GM19025 (cell line): ENCODE measurements around the gene CHRDL1.

Experiments
- ATAC-seq: cut with Tn5 transposase; IDR thresholded peaks from one replicate; pipeline ENCODE4 v1.9.1; 2021; ENCODE audit warnings: mild to moderate bottlenecking, low read depth, moderate library complexity; ENCODE audit not compliant: unreplicated experiment

Gene CHRDL1

DNA sequence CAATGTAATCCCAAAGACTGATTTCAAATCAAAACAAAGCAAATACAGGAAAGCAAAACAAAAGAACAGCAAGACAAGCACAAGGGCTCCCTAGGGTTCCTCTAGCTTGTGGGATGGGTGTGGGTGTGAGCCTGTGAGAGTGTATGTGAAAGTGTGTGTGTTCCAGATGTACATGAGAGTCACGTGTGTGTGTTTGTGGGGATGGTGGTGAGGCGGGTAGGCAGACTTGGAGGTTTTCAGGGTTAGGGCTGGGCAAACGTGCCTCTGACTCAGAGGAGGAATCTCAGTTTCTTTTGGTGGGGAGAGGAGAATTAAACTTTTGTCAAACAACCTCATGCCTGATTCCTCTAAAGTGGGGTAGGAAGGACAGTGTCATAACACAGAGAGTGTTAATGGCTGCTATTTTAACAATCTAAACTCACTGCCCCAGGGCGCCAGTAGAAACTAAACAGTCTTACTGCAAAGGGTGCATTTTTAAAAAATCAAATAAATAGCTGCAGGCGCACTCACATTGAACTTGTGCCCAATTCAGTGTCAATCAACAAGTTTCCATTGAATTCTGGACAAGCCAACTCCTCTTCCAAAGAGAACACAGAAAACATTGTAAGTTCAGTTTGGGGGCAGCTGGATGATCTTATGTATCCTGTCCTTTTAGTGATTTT lies 51.8 kb downstream of the CHRDL1 start:
- no peak for ATAC-seq

DNA sequence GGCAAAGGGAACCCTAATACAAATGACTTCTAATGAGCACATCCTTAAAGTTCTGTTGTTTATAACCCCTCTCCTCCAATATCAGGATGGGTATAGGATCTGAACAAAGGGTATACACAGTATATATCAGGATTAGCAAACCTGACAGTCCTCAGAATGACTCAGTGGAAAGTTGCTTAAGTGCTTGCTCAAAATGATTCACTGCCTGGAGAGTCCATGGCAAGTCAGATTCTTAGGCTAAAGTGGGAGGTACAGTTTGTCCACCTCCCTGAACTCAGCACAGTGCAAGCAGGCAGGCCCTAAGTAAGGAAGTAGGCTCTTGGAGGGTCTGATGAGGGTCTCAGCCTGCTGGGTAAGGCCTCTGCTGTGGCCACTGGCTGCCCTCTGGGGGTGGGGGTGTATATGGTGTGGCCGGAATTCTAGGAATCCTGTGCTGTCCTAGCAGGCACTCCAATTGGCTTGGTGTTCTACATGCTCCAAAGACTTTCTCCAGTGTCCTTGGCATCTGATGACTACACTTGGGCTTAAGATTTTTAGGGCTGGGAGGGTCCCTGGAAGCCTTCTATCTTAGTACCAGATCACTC lies 54.3 kb downstream of the CHRDL1 start:
- no peak for ATAC-seq

DNA sequence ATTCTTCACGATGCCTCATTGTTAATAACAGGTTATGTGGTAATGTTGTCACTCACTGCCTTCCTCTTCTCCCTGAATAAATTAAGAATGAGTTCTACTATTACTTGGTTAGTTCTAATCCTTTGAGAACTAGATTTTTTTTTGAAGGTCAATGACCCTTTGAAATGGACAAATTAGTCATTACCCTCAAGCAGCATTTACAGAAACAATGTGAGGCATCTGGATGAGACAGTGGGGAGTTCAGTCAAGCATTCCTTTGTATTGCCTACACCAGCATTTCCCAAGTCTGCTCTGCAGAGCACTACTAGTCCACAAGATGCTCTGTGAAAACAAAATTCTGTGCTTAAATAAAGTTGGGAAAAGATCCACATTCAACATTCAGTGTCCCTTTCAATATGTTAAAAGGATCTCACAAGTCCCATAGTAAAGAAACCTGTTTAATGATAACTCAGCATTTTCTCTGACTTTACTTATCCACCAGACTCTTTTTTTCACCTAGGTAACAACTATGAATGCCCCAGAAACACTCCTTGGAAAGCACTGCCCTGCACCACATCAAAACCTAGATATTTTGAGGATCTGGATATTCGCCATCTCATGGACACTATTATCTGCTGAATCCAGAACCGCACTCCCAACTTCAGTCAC lies 60.6 kb downstream of the CHRDL1 start:
- no peak for ATAC-seq

DNA sequence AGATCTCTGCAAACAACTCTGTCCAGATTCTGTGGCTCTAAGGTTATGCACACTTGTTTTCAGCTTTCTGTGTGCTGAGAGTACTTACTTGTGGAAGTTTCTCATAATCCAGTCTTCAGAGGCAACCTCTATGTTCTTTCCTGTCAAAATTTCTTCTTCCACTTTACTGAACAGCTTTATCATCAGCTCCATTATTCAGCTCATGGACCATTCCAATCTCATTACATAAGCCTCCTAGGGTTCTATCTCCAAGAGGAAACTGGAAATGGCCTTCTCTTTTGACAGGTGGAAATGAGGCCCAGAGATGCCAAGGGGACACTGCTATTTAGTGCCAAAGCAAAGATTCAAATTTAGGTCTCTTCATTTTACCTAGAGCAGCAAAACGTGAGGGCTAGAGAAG lies 61.3 kb downstream of the CHRDL1 start:
- no peak for ATAC-seq

DNA sequence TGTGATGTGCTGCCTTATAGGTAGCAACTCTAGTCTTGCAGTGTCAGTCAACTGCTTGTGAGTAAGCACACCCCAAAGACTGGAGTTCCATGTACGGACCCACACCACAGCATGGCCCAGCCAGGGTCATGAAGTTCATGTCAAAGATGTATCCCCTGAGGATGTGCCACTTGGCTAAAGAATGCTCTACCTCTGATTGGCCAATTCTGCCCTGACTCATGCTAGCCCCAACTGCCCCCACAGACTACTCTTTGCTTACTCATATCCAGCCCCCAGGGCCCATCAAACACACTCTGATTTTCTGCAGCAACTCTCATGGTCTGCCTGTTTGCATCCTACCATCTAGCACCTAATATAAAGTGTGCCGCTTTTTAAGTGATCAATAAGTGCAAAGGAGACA lies 62.5 kb downstream of the CHRDL1 start:
- ATAC-seq: no peak

DNA sequence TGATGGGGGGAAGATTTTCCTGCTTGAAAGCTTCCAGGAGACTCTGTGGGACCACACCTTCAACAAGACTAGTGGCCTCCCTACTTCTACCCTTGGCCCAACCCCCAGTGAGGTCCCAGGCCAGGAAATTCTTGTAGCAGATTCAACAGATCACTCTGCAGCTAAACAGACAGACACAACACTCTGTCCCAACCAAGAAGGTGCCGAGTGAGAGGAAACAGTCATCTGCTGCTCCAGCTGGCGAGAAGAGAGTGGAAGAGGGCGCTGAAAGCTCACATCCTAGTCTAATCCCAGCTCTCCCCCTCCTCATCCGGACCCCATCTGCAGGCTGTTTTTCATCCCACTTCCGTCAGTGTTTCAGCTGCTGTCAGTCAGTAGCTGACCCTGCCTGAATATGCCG lies 63.4 kb downstream of the CHRDL1 start:
- ATAC-seq: no peak

DNA sequence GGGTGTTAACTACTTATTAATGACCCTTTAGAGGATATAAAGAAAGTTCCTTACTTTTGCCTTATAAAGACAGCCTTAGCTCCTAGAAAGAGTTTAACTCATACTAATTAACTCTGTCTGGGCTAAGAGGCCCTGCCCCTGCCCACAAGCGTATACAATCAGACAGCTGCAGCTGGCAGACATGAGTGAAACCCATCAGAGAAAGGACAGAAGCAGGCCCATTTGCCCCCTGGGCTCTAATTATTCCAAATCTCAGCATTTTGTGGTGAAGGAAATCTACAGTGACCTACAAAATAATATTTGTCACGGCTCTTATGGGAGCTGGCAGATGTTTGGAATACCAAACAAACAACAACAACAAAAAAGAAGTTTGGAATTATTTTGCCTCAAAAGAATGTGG lies 71.8 kb downstream of the CHRDL1 start:
- ATAC-seq: no peak

DNA sequence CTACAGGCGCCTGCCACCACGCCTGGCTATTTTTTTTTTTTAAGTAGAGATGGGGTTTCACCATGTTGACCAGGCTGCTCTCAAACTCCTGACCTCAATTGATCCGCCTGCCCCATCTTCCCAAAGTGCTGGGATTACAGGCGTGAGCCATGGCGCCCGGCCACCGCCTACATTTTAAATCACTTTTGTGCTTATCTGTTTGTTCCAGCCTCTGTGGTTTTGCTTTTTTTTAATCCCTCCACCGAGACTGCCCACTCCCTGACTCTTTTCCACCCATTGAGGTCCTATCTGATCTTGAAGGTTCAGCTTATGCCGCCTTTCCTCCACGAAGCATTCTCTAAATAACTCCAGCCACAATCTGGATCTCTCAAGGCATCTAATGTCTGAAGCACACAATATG lies 73.5 kb downstream of the CHRDL1 start:
- ATAC-seq: no peak

DNA sequence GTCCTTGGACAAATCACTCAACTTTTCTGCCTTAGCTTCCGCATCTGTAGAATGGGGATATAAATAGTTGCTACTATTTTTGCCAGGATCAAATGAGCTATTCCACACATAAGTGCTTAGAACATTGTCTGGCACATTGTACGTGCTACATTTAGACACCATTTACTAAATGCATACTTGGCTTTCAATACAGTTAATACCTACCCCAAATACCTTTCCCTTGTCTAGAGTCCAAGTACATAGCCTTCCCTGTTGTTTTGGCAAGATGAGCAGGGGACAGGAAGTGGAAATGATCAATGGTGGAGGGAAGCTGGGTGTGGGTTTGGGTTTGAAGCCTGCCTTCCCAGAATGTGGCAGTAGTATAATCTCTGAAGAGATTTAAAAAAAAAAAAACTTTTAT lies 82.0 kb downstream of the CHRDL1 start:
- ATAC-seq: no peak

DNA sequence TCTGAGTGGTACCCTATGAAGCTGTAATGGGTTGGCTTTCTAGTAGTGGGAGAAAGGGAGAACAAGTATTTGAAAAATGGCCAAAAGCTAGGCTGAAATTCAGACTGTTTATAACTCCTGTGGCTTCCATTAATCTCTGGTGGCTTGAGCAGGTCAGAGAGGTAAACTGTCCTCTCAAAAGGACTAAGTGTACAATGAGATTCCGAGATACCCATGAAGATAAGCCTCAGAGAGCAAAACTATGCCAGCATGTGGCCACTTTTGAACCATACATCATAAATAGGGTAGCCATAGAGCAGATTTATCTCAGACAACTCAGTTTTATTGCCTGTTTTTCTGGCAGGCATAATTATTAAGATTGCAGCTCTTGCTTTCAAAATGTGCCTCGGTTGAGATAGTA lies 89.2 kb downstream of the CHRDL1 start:
- no peak for ATAC-seq

DNA sequence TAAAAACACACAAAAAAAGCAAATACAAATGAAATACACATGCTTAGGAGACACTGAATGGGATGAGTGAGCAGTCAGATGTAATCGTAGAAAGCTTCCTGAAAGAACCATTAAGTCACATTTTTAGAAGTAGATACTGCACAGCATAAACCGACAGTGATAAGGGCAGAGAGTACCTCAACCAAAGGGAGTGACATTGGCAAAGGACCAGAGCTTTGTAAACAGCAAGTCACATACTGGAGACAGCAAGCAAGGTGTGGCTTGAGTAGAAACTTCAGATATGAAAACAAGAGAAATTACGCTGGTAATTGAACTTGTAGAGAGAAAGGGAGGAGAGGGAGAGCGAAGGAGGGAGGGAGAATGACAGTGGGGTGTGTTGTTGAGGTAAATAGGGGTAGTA lies 92.0 kb downstream of the CHRDL1 start:
- ATAC-seq: no peak

DNA sequence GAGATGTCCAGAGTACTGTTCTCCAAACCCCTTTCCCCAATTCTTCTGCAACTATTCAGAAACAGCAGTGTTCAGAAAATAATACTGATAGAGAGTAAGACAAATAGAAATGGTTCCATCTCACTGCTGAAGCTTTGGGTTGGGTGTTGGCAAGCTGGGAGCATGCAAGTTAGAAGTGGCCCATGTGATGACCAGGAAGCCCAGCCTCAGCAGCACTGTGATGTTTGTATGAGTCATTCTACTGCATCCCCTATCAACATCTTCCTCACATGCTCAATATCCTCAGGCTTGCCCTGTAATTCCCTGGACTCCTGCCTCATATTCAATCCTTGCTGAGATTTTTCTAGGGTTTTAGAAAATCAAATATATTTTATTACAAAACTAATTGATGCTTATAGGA lies 96.5 kb downstream of the CHRDL1 start:
- ATAC-seq: no peak

DNA sequence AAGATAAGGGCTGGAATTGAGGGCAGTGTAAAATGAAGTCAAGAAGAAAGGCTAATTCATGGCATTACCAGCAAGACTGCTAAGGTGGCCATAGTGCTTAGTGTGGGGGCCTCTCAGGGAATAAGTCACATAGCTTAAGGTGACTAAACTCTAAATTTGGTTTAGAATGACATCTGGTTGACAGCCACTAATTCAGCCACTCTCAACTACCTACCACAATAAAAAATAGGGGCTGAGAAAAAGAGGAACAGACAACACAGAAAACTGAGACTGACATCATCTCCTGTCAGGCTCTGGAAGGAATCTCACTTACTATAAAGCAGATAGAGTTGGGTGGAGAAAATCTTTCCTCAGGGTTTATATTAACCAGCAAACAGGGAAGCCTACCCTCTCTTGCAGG lies 96.9 kb downstream of the CHRDL1 start:
- no peak for ATAC-seq

DNA sequence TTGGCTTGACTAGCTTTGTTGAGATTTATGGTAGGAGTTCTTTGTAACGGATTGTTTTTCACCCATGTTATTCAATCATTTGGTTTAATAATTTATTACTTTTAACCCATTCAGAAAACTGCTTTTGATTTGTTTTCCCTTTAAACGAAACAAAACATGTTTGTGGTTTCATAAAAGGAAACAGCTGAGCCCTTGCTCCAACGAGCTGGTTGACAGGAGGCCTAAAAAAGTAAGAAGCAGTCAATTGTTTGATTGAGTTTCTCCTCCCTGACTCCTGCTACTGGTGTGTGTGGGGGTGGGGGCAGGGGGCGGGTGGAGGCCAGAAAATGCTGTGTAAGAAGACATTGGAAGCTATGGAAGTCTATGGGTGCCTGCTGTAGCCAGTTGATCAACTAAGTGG lies 102.8 kb downstream of the CHRDL1 start:
- no peak for ATAC-seq

DNA sequence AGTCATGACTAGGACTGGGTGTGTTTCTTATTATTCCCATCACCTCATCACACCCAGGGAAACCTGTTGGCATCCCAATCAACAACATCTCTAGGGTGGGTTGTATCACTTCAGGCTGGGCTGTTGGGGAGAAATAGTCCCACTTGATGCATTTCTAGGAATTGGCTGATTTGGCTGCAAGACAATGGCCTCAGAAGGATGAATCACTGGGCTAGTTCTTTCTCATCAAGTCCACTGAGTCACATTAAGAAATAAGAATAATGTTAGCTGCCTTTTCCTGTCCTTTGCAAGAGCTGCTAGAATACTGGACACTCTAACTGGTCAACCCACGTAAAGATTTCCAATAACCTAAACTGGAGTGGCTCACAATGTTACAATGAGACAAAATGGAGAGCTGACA lies 104.2 kb downstream of the CHRDL1 start:
- ATAC-seq: no peak

DNA sequence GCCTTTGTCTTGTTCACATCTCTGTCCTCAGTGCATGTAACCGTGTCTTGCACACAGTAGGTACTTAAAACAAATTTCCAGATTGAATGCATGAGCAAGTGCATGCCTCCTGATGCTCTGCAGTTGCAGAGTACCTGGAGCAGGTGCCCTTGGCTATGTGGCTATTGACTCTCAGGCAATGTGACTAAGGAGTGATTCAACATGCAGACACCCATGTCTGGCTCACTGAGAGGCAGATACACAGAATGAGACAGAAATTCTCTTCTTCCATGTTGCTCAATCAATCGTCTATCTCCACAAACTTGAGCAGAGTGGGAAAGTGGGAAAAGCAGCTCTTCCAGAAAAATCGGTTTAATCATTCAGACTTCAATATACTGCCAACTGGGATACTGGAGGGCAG lies 111.0 kb downstream of the CHRDL1 start:
- ATAC-seq: no peak

DNA sequence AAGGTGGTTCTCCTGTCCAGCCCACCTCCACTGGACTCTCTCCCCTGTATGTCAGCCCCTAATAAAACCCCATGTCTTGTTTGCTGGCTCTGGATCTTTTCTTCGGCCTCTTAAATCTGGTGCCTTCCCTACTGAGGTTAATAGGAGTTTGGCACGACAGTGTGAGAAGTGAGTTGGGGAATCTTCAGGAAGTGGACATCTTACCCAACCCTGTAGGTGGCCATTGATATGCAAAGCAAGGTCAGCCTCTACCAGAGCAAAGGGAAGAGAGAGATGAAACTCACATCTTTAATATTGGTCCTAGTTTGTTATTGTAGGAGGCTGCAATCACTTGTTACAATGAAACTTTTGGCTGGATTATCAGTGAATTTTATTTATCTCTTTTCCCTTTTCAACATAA lies 111.7 kb downstream of the CHRDL1 start:
- no peak for ATAC-seq

DNA sequence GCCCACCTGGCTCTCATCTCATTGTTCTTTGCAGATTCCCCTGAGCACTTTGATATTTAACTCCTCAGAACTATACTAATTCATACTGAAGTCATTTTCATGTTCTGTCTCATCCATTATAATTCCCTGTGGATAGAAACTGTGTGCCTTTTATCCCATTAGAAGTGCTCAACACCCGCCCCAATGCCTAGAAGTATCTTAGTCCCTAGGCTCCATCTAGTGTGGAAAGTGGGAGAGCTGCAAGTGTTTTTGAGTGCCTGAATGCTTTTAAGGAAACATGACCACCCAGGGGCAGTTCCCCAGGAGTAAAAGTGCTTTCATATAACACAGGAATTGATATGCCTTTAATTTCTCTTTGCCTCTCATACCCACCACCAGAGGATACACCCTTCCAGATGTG lies 117.0 kb downstream of the CHRDL1 start:
- ATAC-seq: no peak

DNA sequence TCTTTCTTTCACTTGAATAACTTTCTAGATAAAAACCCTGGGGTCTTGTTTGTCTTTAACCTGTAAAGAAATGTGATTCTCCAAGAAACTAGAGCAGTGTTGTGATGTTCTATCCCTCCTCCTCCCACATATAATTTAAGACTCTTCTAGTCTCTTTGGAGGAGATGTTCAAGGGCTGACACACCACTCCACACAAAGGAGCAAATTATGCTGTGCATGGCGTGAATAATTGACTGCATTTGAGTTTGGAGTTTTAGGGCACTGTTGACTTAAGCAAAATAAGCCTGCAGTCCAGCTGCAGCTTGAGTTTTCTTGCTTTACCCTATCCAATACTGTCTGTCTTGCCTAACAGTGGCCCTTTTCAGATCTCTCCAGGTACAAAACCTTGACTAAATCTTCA lies 119.7 kb downstream of the CHRDL1 start:
- no peak for ATAC-seq

DNA sequence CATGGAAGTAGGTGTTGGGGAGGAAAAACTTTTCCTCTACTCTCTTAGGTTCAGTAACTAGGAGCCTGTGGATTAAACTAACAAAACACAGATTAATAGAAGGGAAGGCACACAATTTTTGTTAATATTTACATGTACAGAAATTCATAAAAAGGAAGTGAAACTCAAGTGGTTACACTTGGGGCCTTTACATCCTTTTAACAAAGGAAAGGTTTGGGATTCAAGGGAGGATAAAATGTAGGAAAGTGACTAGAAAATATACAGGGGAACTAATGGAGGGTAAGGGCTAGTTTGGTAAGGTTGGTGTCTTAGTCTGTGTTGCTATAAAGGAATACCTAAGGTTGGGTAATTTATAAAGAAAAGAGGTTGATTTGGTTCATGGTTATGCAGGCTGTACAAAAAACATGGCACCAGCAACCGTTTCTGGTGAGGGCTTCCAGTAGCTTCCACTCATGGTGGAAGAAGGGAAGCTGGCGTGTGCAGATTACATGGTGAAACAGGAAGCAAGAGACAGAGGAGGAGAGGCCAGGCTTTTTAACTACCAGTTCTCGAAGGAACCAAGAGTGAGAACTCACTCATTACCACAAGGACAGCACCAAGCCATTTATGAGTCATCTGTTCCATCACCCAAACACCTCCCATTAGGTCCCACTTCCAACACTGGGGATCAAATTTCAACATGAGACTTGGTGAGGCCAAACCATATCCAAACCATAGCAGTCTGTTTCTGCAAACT lies 124.4 kb downstream of the CHRDL1 start:
- ATAC-seq: peak; percentile 90

DNA sequence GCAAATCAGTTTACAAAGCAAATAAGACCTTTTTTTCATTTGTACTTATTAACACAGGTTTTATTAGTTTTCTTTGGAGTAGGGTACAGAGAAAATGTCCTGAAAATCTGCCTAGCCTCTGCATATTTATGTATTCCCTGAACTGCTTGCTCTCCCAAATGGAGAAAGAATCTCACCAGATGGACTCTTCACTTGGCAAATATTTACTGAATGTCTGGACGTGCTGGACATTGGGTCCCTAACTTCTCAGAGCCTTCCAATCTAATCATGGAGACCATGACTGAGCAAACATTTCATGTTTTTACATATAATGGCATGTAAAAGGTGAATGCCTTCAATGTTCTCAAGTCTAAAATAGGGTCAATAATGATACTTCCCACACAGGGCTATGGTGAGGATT lies 126.0 kb downstream of the CHRDL1 start:
- ATAC-seq: no peak

DNA sequence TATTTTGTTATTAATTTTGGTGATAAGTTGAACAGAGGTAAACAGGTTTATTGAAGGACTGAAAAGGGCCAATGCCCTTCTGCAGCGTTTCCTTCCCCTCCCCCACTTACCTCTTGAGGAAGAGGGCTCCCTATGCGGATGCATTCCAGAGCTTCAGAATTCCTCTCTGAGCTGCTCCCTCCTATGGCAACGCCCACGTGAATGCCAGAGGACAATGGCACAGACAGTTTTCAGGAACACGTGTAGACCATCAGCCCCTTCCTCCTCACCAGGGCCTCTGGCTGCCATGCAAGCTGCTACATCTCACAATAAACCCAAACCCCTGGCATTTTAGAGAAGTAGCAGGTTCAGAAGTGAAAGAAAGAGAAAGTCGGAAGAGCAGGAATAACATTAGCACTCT lies 127.9 kb downstream of the CHRDL1 start:
- no peak for ATAC-seq
